NB4 (cell line): ENCODE results near the gene WNT9B.

Experiments used
- CTCF ChIP-seq: IDR thresholded peaks from one replicate; pipeline ENCODE4 v1.5.1; 2012; ENCODE audit warnings: low read depth, low read length
- TF ChIP-seq, protein P1 (sequence below): IDR thresholded peaks from 2 replicates; pipeline ENCODE4 v1.6.1; 2011; ENCODE audit warnings: low read depth, low read length

- TF ChIP-seq CTCF = no peak
- TF ChIP-seq, protein P1, sequence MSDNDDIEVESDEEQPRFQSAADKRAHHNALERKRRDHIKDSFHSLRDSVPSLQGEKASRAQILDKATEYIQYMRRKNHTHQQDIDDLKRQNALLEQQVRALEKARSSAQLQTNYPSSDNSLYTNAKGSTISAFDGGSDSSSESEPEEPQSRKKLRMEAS = no peak
Measured at GRCh38 chr17:46884552-46884951, 33.2 kb downstream of the WNT9B start.
